Gastrocnemius medialis (tissue), 4 donors: ENCODE data around the gene MRPL16. TPM values are rescaled to one million over a fixed set of nuclear protein-coding genes. Genes with fewer than 3 reads are reported as not detected.
A peak's percentile ranks its signal among the peaks of the same experiment; 100 is the strongest.

Experiments
- ATAC-seq, 2 donors: fragments of 150-250 bp; one replicate each; pipeline ENCODE4 v1.9.1; 2016
- DNase-seq, 2 donors: peaks; one replicate each; pipeline ENCODE4 v3.0.0-alpha.2; 2019
- H3K27ac ChIP-seq, 4 donors: fragments of 200-600 bp; sonication (generic); 1 replicate in 1 of 4; 2 replicates in 3 of 4; pipeline ENCODE4 v1.5.1; 2016 to 2018; ENCODE audit warnings: mild to moderate bottlenecking in 2 of 4, moderate library complexity in 1 of 4
- H3K27me3 ChIP-seq, 3 donors: fragments of 200-600 bp; sonication (generic) in 2 of 3; 1 replicate in 1 of 3; 2 replicates in 2 of 3; pipeline versions ENCODE4 v1.5.1 to v1.6.0; 2016 to 2019; ENCODE audit warnings: mild to moderate bottlenecking in 1 of 3, moderate library complexity in 1 of 3
- H3K36me3 ChIP-seq, 2 donors: fragments of 200-600 bp; sonication (generic) in 1 of 2; one replicate each; pipeline ENCODE4 v1.5.1; 2017 to 2018
- H3K4me1 ChIP-seq, 2 donors: fragments of 200-600 bp; sonication (generic) in 1 of 2; one replicate each; pipeline ENCODE4 v1.5.1; 2016 to 2017; ENCODE audit warnings: mild to moderate bottlenecking in 2 of 2
- H3K4me3 ChIP-seq, 4 donors: fragments of 200-600 bp; sonication (generic) in 3 of 4; 1 replicate in 1 of 4; 2 replicates in 3 of 4; pipeline ENCODE4 v1.5.1; 2016 to 2019; ENCODE audit warnings: mild to moderate bottlenecking in 2 of 4
- H3K9me3 ChIP-seq, 3 donors: fragments of 200-600 bp; sonication (generic) in 2 of 3; 1 replicate in 1 of 3; 2 replicates in 2 of 3; pipeline ENCODE4 v1.5.1; 2016 to 2019
- POLR2A ChIP-seq, 2 donors: fragments of 450-650 bp; IDR thresholded peaks; one replicate each; pipeline ENCODE4 v1.6.1; 2017; ENCODE audit warnings: antibody characterized with exemption in 2 of 2, mild to moderate bottlenecking in 2 of 2, moderate library complexity in 2 of 2
- in situ Hi-C, 4 donors: fragments of 200-750 bp; cut with MboI; loops; one replicate each; pipeline versions ENCODE4 v1.15.0 to v1.8.0; 2017; ENCODE audit warnings: low sequenced_read_pairs in 4 of 4
- intact Hi-C: fragments of 100-400 bp; cut with DNase I; formaldehyde crosslinking; loops from one replicate; pipeline ENCODE4 v1.15.1; 2023; ENCODE audit warnings: low total_unique reads
- total RNA-seq, 4 donors: library from RNA; depleted of rRNA; stranded (reverse); fragments of >200 nt; gene quantifications; one replicate each; pipeline versions ENCODE4 v1.1.0 to v1.2.3, GENCODE V29; 2016
- TF ChIP-seq, protein P1 (sequence below), 5 experiments: fragments of 450-650 bp in 3 of 5; fragments of 200-600 bp in 2 of 5; sonication (generic) in 2 of 5; IDR thresholded peaks in 4 of 5; conservative IDR thresholded peaks in 1 of 5; 1 replicate in 4 of 5; 2 replicates in 1 of 5; pipeline ENCODE4 v1.5.1; 2016 to 2019; ENCODE audit warnings: antibody characterized with exemption in 5 of 5, mild to moderate bottlenecking in 3 of 5, moderate library complexity in 3 of 5

MRPL16 gene
- total RNA-seq, 4 donors from 2014 or later = 33.7 to 78.2 (median 38.3) TPM

DNA sequence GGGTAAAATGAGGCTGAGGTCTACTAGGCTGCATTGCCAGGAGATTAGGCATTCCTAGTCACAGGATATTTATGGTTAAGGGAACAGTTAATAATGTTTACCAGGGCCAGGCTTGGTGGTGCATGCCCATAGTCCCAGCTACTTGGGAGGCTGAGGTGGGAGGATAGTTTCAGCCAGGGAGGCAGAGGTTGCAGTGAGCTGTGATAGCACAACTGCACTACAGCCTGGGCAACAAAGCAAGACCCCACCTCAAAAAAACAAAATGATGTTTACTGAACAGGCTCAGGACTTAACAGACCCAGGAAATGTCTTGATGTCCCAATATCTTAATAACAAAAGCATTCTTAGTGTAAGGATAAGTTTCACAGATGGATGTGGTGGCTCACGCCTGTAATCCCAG lies 2.8 kb upstream of the MRPL16 start:
- H3K4me3 ChIP-seq = no peak overlapping the region
- DNase-seq = no peak
- ATAC-seq = no peak
- H3K9me3 ChIP-seq = no peaks in the 10 kb centered on the region
- H3K36me3 ChIP-seq = no peaks in the 10 kb centered on the region
- peaks cover 8 to 11% of the 10 kb centered on the region in 2 donors for H3K4me1 ChIP-seq
- in situ Hi-C loops (loop anchor here in 1 of 4 donors (25.0 kb wide), 1 partner anchor 276 kb away; no protein-coding TSS in a partner anchor), intact Hi-C loops (loop anchor here (5.0 kb wide), 1 partner anchor 266 kb away; no protein-coding TSS in a partner anchor)
- no peaks in the 10 kb centered on the region for H3K27me3 ChIP-seq
- no peak overlapping the region for H3K27ac ChIP-seq
- TF ChIP-seq, protein P1, sequence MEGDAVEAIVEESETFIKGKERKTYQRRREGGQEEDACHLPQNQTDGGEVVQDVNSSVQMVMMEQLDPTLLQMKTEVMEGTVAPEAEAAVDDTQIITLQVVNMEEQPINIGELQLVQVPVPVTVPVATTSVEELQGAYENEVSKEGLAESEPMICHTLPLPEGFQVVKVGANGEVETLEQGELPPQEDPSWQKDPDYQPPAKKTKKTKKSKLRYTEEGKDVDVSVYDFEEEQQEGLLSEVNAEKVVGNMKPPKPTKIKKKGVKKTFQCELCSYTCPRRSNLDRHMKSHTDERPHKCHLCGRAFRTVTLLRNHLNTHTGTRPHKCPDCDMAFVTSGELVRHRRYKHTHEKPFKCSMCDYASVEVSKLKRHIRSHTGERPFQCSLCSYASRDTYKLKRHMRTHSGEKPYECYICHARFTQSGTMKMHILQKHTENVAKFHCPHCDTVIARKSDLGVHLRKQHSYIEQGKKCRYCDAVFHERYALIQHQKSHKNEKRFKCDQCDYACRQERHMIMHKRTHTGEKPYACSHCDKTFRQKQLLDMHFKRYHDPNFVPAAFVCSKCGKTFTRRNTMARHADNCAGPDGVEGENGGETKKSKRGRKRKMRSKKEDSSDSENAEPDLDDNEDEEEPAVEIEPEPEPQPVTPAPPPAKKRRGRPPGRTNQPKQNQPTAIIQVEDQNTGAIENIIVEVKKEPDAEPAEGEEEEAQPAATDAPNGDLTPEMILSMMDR (IDR thresholded peaks at IDR 0.05 in 4 of 5, conservative IDR thresholded peaks at IDR 0.05 in 1 of 5) = no peak

DNA sequence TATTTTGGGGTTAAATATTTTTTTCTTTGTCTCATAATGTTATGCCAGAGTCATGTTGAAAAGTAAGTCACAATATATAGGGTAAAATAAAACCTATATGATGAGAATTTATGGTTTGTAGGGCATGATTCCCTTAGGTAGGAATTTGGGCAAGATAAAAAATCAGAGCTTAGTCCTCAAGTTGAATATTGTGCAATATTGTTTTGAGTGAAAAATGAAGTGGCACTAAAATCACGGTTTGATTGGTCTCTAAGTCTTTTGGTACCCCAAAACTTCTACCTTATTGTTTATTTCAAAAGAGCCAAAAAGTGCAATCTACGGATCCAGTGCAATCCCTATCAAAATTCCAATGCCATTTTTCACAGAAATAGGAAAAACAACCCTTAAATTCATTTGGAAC lies 1.6 kb upstream of the MRPL16 start:
- peaks cover 8 to 11% of the 10 kb centered on the region in 2 donors for H3K4me1 ChIP-seq
- TF ChIP-seq, protein P1 (IDR thresholded peaks at IDR 0.05 in 4 of 5, conservative IDR thresholded peaks at IDR 0.05 in 1 of 5) = no peak
- TF ChIP-seq POLR2A (IDR thresholded peaks at IDR 0.05) = no peak
- H3K36me3 ChIP-seq = peaks cover 0 to 7% of the 10 kb centered on the region in 2 donors
- H3K4me3 ChIP-seq = no peak overlapping the region
- H3K9me3 ChIP-seq = no peaks in the 10 kb centered on the region
- intact Hi-C loops = loop anchor here (5.0 kb wide), 1 partner anchor 265 kb away; no protein-coding TSS in a partner anchor
- no peak overlapping the region for H3K27ac ChIP-seq
- DNase-seq (no peak), ATAC-seq (no peak)
- H3K27me3 ChIP-seq = no peaks in the 10 kb centered on the region
- in situ Hi-C loops = loop anchor here in 1 of 4 donors (25.0 kb wide), 1 partner anchor 275 kb away; no protein-coding TSS in a partner anchor

DNA sequence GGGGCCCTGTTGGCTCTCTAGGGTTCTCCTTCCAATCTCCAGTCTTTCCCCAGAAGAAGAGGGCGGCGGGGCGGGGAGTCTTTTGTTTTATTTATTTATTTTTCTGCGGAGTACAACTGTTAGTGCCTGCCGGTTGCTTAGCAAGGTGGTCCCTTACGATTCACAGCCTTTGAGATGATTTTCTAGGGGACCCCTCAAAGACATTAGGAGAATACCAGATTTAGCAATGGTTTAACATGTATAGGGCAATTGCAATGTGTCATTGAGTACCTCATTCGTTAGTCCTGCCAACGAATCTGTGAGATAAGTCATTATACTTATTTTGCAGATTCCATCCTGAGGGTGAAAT lies 307 bp upstream of the MRPL16 start:
- ATAC-seq (no peak), DNase-seq (no peak)
- in situ Hi-C loops = loop anchor here in 1 of 4 donors (25.0 kb wide), 1 partner anchor 274 kb away; no protein-coding TSS in a partner anchor
- Histone ChIP-seq H3K9me3 (no peaks in the 10 kb centered on the region), H3K36me3 (peaks cover 0 to 21% of the 10 kb centered on the region in 2 donors), H3K27me3 (no peaks in the 10 kb centered on the region), H3K4me1 (peaks cover 8 to 11% of the 10 kb centered on the region in 2 donors), H3K27ac (peak overlapping the region; percentile 83 to 90 (median 87)), H3K4me3 (peak overlapping the region; percentile 76 to 98 (median 93))
- intact Hi-C loops = loop anchor here (1.0 to 5.0 kb wide), 3 partner anchors 9 to 264 kb away; partner anchors contain the start of gene STX3
- TF ChIP-seq, protein P1 (IDR thresholded peaks at IDR 0.05 in 4 of 5, conservative IDR thresholded peaks at IDR 0.05 in 1 of 5) = no peak
- TF ChIP-seq POLR2A (IDR thresholded peaks at IDR 0.05) = no peak

DNA sequence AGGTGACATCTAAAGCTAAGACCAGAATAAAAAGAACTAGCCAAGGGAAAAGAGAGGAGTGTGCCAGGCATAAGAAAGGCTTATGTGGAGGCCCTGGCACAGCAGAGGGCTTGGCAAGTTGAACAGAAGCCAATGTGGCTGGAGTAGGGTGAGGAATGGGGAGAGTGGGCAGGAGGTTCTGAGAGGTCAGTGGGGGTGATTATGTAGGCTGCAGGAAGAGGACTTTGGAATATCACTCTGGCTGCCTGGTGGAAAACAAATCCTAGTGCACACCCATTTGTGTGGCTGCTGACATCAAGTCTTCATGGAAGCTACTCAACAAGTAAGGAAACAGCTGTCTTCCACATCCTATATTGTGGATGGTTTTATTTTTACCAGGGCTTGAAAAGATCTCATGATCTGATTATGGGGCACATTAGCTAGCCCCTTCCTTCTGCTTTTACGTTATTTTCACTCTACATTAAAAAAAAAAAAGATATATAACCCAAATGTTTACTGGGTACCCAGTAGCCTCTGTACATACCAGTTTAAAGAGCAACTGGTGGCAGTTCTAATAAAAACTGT lies 3.4 kb downstream of the MRPL16 start:
- DNase-seq (no peak), ATAC-seq (no peak)
- no peaks in the 10 kb centered on the region for H3K9me3 ChIP-seq
- in situ Hi-C loops = loop anchor here in 3 of 4 donors (10.0 to 25.0 kb wide), 2 partner anchors 270 to 272 kb away; no protein-coding TSS in a partner anchor
- no peak overlapping the region for H3K27ac ChIP-seq
- no peaks in the 10 kb centered on the region for H3K27me3 ChIP-seq
- no peak for TF ChIP-seq POLR2A (IDR thresholded peaks at IDR 0.05)
- intact Hi-C loops = no loop called here
- H3K36me3 ChIP-seq = peaks cover 0 to 37% of the 10 kb centered on the region in 2 donors
- no peak overlapping the region for H3K4me3 ChIP-seq
- H3K4me1 ChIP-seq = peaks cover 11 to 12% of the 10 kb centered on the region in 2 donors

GRCh38 chr11:59804061-59804460 lies 6.5 kb downstream of the MRPL16 start:
- TF ChIP-seq, protein P1 (IDR thresholded peaks at IDR 0.05 in 4 of 5, conservative IDR thresholded peaks at IDR 0.05 in 1 of 5) = no peak
- TF ChIP-seq POLR2A (IDR thresholded peaks at IDR 0.05) = no peak
- peaks cover 0 to 37% of the 10 kb centered on the region in 2 donors for H3K36me3 ChIP-seq
- in situ Hi-C loops = loop anchor here (5.0 to 25.0 kb wide), 5 partner anchors 47 to 272 kb away; partner anchors contain the start of gene STX3 (in 1 of the 4)

More at GRCh38 chr11:59804061-59804460, 6.5 kb downstream of the MRPL16 start:
- DNase-seq (no peak), ATAC-seq (no peak)
- intact Hi-C loops = loop anchor here (5.0 kb wide), 2 partner anchors 192 to 267 kb away; no protein-coding TSS in a partner anchor
- no peaks in the 10 kb centered on the region for H3K27me3 ChIP-seq
- H3K4me1 ChIP-seq = peaks cover 6 to 9% of the 10 kb centered on the region in 2 donors
- no peaks in the 10 kb centered on the region for H3K9me3 ChIP-seq
- no peak overlapping the region for H3K27ac ChIP-seq
- no peak overlapping the region for H3K4me3 ChIP-seq
